G401 (cell line): Measurements from ENCODE around the gene CCL24. TPM values are rescaled to one million over a fixed set of nuclear protein-coding genes. Genes with fewer than 3 reads are reported as not detected.
"Not testable (repeated sequence)": the region's sequence is repeated elsewhere in the genome, so short reads cannot be mapped to it uniquely, and the experiment has no call there.

ENCODE experiments used
- DNase-seq: peaks from one replicate; pipeline ENCODE4 v3.0.0-alpha.2; 2015; ENCODE audit warnings: low spot score
- in situ Hi-C: cut with HindIII; loops from 2 replicates; pipeline ENCODE4 v1.10.0; 2016; ENCODE audit warnings: low sequenced_read_pairs, mixed read lengths
- total RNA-seq: library from RNA; depleted of rRNA; stranded (reverse); fragments of >200 nt; shearing (Covaris generic); gene quantifications from 2 replicates; pipeline ENCODE4 v1.2.3, GENCODE V29; 2014

CCL24 gene
- total RNA-seq, 1 experiment from 2014 or later, result not detected

GRCh38 chr7:75793676-75794075 lies 19.9 kb downstream of the CCL24 start:
- in situ Hi-C loops, result no loop called here
- DNase-seq, result no peak

GRCh38 chr7:75792567-75792966 lies 21.0 kb downstream of the CCL24 start:
- in situ Hi-C loops, DNase-seq: not testable (repeated sequence)

GRCh38 chr7:75789361-75789924 lies 24.2 kb downstream of the CCL24 start:
- in situ Hi-C loops, result no loop called here
- no peak for DNase-seq

GRCh38 chr7:75788154-75788847 lies 25.3 kb downstream of the CCL24 start:
- in situ Hi-C loops, DNase-seq: not testable (repeated sequence)

- DNase-seq, in situ Hi-C loops: not testable (repeated sequence)
Observed at GRCh38 chr7:75783058-75783457, 30.5 kb downstream of the CCL24 start.

- DNase-seq, in situ Hi-C loops: not testable (repeated sequence)
Observed at GRCh38 chr7:75780647-75781273, 32.8 kb downstream of the CCL24 start.

- DNase-seq, in situ Hi-C loops: not testable (repeated sequence)
Observed at GRCh38 chr7:75779516-75779915, 34.1 kb downstream of the CCL24 start.

GRCh38 chr7:75779035-75779434 lies 34.6 kb downstream of the CCL24 start:
- in situ Hi-C loops, DNase-seq: not testable (repeated sequence)

- in situ Hi-C loops, result no loop called here
- DNase-seq, result no peak
Observed at GRCh38 chr7:75776295-75776971, 37.2 kb downstream of the CCL24 start.

- in situ Hi-C loops, result loop anchor here (25.0 kb wide), 2 partner anchors 112 to 187 kb away; no protein-coding TSS in a partner anchor
- not testable (repeated sequence) for DNase-seq
Observed at GRCh38 chr7:75773958-75774357, 39.6 kb downstream of the CCL24 start.

- no peak for DNase-seq
- in situ Hi-C loops, result loop anchor here (25.0 kb wide), 2 partner anchors 110 to 185 kb away; no protein-coding TSS in a partner anchor
Observed at GRCh38 chr7:75772081-75773077, 41.2 kb downstream of the CCL24 start, which contains the start of gene CCL26. CCL26 (minus strand) TSS chr7:75772211; CDS start chr7:75772176, 35 bp downstream.

- no peak for DNase-seq
- in situ Hi-C loops, result loop anchor here (25.0 kb wide), 2 partner anchors 109 to 184 kb away; no protein-coding TSS in a partner anchor
Observed at GRCh38 chr7:75771224-75771623, 42.4 kb downstream of the CCL24 start.

GRCh38 chr7:75762350-75762917 lies 51.2 kb downstream of the CCL24 start:
- peak; percentile 68 for DNase-seq
- in situ Hi-C loops, result loop anchor here (25.0 kb wide), 2 partner anchors 100 to 175 kb away; no protein-coding TSS in a partner anchor

- DNase-seq, result not testable (repeated sequence)
- in situ Hi-C loops, result loop anchor here (25.0 kb wide), 2 partner anchors 100 to 174 kb away; no protein-coding TSS in a partner anchor
Observed at GRCh38 chr7:75761801-75762200, 51.8 kb downstream of the CCL24 start.
